Stimulated activated CD4-positive, alpha-beta T cell treated with anti-CD3 and anti-CD28 coated beads, Interleukin-4, amount 100 ng/mL, for 24 hours (primary cell): Measurements from ENCODE around the gene RABGGTA.

Experiments used
- DNase-seq: peaks from one replicate; pipeline ENCODE4 v3.0.0-alpha.2; 2020

The RABGGTA gene, protein sequence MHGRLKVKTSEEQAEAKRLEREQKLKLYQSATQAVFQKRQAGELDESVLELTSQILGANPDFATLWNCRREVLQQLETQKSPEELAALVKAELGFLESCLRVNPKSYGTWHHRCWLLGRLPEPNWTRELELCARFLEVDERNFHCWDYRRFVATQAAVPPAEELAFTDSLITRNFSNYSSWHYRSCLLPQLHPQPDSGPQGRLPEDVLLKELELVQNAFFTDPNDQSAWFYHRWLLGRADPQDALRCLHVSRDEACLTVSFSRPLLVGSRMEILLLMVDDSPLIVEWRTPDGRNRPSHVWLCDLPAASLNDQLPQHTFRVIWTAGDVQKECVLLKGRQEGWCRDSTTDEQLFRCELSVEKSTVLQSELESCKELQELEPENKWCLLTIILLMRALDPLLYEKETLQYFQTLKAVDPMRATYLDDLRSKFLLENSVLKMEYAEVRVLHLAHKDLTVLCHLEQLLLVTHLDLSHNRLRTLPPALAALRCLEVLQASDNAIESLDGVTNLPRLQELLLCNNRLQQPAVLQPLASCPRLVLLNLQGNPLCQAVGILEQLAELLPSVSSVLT

DNA sequence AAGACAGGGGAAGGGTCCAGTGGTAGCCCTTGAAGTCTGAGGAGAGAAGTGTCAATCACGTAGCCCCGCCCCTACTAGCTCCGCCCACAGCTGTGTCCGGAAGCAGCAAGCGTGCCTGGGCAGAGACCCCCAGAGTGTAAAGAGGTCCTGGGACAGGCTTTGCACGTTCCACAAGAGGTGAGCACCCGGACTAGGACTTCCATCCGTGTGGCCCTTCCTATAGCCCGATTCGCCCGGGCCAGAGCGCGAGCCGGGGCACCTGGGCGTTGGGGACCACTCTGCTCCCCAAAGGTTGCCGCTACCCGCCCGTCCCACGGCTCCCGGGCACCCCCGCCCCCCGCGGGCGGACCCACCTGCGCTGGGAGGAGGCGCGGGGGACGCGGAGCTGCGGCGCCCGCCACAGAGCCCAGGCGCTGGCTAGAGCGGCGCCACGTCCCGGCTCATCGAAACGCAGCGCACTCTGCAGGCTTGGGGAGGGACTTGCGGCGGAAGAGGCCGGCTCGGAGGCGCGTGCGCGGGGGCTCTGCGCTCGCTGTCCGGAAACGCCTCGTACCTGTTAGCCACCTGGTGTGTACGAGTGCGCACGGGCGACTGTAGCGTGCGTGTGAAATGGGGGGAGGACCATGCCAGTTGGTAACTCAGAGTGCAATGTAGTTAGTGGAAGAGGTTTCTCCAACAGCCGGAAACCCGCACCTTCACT lies at the start of gene RABGGTA:
Gene RABGGTA, minus strand, starts transcription at position 464 of the 700 bp plus-strand sequence. CDS start 482 bp downstream, outside the sequence.
- DNase-seq: peak; percentile 89

DNA sequence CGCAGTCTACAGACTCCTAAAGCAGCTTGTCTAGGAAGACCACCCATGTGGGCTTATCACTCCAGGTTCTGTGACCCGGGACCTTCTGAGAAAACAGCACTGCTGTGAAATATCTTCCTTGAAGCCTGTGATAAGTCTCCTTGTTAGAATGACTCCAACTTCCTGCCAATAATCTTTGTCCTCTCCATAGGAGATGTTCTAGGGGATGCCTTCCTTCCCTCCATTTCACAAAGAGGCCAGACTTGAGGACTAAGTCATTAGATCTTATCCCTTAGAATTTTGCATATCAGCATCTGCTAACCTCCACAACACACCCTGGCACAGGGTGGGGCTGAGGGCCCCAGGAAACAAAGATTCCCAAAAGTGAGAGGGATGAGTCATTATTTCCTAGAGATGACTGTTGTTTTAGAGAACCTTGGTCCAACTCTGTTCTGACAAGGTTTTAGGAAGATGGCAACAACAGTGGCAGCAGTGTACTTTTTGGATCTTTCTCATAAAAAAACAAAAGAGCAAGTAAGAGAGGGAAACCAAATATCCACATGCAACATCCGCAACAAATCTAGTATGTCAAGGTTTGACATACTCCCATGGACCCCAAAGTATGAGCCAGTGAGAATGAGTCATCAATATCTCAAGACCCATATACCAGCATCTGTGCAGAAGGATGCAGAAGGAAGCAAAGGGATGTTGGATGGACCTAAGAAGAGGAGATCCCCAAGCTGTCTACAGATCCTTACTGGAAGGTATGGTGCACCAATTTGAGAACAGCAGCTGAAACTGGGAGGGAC lies 45.9 kb upstream of the RABGGTA start:
- no peak for DNase-seq

DNA sequence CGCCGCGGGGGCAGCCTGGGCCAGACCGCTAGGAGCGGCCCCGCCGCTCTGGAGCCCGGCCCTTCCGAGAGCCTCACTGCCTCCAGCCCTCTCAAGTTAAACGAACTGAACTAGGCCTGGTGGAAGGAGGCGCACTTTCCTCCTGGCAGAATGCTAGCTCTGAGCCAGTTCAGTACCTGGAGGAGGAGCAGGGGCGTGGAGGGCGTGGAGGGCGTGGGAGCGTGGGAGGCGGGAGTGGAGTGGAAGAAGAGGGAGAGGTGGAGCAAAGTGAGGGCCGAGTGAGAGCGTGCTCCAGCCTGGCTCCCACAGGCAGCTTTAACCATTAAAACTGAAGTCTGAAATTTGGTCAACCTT lies 45.2 kb upstream of the RABGGTA start:
- no peak for DNase-seq

DNA sequence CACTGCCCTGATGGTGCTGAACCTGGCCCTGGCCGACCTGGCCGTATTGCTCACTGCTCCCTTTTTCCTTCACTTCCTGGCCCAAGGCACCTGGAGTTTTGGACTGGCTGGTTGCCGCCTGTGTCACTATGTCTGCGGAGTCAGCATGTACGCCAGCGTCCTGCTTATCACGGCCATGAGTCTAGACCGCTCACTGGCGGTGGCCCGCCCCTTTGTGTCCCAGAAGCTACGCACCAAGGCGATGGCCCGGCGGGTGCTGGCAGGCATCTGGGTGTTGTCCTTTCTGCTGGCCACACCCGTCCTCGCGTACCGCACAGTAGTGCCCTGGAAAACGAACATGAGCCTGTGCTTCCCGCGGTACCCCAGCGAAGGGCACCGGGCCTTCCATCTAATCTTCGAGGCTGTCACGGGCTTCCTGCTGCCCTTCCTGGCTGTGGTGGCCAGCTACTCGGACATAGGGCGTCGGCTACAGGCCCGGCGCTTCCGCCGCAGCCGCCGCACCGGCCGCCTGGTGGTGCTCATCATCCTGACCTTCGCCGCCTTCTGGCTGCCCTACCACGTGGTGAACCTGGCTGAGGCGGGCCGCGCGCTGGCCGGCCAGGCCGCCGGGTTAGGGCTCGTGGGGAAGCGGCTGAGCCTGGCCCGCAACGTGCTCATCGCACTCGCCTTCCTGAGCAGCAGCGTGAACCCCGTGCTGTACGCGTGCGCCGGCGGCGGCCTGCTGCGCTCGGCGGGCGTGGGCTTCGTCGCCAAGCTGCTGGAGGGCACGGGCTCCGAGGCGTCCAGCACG lies 44.6 kb upstream of the RABGGTA start:
- DNase-seq: no peak

DNA sequence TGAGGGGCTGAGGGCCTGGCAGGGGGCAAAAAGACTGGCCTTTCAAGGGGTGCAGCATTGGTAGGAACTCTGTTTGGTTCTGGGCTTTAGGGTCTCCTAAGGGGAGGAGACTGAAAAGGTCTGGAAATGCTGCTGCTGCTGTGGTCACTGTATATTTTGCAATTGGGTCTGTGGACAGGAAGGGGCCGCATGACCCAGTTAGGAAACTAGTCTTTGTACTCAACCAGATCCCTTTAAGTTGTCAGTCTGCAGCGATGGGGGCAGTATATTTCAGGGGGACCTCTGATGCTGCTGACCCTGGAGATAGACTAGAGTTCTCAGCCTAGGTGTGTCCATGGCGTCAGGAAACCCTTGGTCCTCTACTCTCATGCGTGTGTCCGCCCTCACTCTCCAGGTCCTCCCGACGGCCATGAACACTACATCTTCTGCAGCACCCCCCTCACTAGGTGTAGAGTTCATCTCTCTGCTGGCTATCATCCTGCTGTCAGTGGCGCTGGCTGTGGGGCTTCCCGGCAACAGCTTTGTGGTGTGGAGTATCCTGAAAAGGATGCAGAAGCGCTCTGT lies 43.9 kb upstream of the RABGGTA start:
- no peak for DNase-seq

DNA sequence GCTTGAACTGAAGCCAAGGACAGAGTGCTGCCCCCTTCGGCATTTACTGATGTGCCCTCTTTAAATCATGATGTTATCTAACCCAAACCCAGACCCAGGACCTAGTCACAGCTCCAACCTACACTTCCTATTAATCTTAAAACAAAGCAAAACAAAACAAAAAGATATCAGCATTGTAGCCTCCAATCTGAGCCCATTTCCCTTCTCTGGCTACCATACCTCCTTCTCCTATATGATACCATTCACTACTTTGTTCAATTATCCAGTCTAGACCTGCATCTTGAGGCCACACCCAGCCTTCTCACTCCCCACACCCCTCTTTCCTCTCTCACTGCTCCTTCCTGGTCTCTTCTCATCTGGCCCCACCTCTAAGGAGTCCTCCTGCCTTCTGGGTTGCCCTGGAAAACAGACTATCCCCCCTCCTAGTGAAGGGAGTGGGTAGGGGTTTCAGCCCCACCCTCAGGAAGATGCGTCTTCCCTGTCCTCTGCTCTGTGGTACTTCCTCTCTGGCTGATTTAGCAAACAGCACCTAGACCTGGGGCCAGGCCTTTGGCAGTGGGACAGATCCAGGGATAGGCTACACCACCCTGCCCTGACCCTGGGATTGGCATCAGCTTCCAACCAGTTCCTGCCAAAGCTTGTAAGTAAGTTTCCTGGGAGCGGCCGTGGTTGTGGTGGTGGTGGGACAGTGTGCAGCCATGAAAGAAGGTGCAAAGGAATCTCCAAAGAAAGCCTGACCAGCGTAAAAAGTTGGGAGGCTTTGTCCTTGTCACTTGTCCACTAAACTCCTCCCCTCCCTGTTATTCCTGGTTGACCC lies 43.2 kb upstream of the RABGGTA start:
- no peak for DNase-seq

DNA sequence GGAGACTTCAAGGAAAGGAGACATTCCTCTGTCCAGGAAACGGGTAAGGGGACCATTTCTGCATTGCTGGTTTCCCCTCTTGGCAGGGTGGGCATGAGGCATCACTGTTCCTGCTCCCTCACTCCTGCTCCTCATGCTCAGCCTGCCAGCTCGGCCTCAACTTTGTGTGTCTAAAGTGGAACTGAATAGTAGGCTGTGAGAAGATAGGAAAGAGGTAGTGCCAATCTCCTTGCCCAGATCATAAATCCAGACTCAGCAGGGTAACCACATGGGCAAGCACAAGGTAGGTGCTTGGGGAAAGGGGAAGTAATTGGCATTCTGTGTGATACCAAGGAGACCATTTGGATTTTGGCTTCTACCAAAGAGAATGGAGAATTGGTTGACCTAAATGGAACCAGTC lies 42.5 kb upstream of the RABGGTA start:
- no peak for DNase-seq

DNA sequence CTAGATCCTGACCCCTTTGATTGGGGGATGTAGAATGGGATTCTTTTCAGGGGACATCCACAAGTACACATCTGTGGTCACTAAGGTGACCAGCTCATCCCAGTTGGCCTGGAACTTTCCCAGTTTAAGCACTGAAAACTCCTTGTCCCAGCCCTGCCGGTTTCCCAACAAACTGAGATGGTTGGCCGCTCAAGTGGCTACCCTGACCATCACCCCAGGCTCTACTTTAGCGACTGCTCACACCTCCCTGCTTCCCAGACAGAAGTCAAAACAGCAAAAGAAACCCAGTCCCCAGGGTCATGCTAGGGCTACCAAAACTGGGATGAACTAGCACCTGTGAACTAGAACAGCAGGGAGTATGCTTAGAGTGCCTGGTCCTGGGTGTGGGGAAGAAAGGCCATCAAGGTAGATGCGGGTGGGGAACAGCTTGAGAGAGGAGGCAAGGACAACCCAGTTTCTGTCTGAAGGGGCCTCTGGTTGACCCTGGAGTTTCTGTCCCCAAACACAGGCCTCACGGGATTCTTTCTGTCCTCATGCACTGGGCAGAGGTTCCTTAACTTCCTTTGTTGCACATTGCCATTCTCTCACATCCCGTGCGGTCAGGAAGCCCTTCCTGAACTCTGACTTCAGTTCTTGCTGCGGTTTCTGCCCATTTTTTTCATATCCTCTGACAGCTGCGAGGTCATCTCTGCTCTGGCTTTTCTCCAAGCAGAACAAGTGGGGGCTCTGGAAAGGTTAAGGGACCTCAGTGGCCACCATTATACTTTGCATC lies 41.5 kb upstream of the RABGGTA start:
- no peak for DNase-seq

DNA sequence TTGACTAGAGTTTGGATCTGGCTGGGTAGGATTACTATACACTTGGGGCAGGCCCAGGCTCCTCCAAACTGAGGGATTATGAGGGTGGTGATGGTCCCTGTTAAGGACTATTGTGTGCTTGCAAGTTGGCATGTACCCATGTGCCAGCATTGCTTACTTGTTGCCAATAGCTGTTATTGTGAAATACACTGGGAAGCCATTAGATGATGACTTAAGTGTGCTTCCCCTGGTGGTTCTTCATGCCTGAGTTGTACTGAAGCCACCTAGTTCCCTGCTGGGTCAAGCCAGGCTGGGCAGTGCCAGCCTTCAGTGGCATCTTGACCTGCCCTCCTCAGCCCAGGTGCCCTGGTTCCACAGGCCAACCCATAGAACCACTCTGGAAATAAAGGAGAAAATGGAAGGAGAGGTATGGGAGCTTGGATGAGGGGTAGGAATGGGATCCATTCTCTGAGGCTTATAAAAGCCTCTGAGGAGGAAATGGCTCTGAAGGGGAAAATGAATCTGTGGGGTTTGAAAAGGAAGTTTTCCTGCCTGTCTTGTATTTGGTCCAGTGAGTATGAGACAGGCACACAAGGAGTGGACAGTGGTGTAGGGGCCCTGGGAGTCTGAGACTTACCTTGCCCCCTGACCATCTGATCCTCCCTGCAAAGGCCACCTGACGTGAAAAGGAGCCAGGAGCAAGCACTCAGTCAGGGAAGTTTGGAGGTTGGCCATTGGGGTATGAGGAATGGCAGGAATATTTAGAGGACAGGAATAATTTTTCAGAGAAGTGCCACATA lies 40.6 kb upstream of the RABGGTA start:
- DNase-seq: no peak

DNA sequence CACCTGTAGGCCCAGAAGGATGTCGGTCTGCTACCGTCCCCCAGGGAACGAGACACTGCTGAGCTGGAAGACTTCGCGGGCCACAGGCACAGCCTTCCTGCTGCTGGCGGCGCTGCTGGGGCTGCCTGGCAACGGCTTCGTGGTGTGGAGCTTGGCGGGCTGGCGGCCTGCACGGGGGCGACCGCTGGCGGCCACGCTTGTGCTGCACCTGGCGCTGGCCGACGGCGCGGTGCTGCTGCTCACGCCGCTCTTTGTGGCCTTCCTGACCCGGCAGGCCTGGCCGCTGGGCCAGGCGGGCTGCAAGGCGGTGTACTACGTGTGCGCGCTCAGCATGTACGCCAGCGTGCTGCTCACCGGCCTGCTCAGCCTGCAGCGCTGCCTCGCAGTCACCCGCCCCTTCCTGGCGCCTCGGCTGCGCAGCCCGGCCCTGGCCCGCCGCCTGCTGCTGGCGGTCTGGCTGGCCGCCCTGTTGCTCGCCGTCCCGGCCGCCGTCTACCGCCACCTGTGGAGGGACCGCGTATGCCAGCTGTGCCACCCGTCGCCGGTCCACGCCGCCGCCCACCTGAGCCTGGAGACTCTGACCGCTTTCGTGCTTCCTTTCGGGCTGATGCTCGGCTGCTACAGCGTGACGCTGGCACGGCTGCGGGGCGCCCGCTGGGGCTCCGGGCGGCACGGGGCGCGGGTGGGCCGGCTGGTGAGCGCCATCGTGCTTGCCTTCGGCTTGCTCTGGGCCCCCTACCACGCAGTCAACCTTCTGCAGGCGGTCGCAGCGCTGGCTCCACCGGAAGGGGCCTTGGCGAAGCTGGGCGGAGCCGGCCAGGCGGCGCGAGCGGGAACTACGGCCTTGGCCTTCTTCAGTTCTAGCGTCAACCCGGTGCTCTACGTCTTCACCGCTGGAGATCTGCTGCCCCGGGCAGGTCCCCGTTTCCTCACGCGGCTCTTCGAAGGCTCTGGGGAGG lies 39.5 kb upstream of the RABGGTA start, which contains the start of gene LTB4R:
Gene LTB4R, plus strand, starts transcription at position 857 of the 959 bp plus-strand sequence. CDS start 4,150 bp downstream, outside the sequence.
- DNase-seq: peak; percentile 60

DNA sequence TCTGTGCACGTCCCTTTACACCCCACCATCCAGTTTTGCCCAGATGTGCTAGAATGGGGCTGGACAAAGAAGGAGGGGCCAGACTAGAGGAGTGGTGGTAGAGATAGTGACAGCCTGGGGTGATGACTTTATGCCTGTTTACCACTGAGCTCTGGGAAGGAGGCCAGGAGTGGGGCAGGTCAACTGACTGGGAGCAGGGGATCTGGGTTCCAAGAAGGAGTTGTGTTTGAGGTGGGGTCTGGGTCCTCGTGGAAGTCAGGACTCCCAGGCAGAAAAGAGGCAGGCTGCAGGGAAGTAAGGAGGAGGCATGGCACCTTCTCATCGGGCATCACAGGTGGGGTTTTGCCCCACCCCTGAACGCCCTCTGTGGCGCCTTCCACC lies 38.9 kb upstream of the RABGGTA start:
- no peak for DNase-seq

DNA sequence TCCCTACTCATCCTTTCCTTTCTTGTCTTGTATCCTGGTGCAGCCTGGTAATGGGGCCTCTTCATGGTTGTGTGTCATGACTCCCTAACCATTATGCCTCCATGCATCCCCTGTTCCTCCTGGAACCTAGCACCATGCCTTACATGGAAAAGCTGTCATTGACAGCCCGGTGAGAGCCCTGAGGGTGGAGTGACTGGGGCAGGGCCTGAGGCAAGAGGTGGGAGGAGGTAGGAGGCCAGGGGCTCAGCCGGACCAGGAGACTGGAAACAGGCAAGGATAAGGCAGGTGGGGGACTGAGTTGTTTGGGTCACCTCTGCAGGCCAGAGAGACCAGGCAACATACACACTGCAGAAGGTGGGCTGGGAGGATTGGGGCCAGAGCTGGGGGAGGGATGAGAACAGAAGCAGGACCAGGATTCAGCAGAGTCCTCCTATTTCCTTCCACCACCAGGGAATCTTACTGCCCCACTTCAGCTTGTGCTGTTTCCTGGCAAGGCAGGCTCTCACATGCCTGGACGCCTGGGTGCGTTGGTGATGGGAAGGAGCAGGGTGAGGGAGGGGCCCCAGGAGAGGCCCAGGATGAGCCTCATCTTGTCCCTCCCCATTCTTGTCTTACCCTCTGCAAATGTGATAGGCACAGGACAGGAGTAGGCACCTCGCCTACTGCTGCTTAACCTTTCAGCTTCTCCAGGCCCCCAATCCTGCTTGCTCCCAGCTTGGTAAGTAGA lies 38.3 kb upstream of the RABGGTA start, which contains the start of gene LTB4R2:
Gene LTB4R2, plus strand, starts transcription at position 603 of the 727 bp plus-strand sequence. CDS start 525 bp downstream, outside the sequence.
- no peak for DNase-seq

DNA sequence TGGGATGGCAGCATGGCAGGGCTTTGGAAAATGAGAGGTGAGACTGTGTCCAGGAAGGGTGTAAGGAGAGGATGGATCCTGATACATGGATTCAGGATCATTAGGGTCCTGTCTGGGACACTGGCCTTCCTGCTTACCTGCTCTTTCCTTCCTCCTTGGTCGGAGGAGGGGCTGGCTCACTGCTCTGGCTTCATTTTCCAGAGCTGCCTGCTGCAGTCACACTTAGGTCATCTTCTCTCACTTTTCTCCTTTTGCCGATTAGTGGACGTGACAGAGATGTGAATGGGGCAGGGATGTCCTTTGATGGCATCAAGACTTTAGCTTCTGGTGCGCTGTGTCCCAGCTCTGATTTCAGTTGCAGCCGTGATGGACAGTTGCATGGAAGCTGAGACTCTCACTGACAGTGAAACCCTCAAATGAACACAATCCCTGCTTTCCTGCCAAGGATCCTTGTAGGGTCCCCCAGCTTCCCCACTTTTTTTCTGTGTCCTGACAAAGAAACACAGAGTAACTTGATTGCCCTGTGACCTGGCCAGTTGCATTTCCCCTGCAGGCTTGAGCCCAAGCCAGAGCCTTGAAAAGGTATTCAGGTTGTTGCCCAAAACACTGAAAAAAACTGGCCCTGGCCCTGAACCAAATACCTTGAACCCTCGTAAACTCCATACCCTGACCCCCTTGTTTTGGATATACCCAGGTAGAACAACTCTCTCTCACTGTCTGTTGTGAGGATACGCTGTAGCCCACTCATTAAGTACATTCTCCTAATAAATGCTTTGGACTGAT lies 37.1 kb upstream of the RABGGTA start:
- DNase-seq: no peak

DNA sequence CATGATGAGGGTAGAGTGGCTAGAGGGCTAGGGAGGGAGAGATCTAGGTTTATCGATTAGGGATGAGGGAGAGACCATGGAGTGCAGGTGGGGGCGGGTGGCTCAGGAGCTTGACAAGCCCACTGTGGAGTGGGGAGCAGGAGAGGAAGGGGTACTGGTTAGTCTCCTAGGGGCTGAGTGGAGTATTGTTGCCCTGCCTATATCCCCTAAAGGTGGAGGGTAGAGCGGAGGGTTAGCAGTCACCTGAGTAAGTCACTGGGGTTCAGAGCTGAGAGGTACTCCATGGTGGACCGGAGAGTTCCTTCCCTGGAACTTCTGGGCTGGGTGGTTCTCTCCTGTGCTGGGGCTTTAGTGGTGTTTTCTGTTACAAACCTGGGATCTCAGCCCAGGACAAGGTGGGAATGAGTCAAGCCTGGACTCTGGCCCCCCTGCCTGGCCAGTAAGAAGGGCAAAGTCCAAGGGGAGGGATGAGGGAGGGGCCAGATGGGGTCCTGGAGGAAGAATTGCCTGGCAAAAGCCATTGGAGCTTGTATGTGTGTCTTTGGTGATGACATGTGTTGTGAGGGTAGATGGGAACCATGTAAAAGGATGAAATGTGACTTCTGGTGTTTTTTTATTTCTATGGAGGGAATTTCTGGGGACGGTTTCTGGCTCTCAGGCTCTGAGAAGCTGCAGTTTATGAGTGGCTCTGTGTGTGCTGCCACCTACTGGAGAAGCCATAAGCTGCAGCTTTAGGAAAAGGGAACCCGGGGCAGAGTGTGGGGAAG lies 36.4 kb upstream of the RABGGTA start, which contains the start of gene CIDEB:
Gene CIDEB, minus strand, starts transcription at position 403 of the 767 bp plus-strand sequence. Its CDS starts 119 bp downstream, at position 284.
- DNase-seq: peak; percentile 70

DNA sequence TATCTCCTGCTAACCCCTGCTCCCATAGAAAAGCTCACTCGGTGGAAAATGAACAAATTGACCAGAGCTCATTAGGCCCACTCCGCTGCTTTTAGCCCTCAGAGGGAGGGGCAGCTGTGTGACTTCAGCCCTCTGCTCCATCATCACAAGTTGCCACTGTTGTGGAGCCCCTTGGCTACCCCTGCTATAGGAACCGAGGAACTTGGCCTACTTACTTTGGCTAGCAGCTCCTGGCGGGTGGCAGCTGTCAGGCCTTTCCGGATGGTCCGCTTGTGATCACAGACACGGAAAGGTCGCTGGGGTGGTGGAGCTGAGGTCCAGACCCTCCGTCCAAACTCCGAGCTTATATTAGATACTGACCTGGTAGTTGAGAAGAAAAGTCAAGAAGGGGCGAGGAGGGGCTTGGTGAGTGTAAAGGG lies 35.8 kb upstream of the RABGGTA start:
- DNase-seq: no peak
